ENCODE results near the gene CCDC187. TPM values are rescaled to one million over a fixed set of nuclear protein-coding genes. Genes with fewer than 3 reads are reported as not detected.
"Not testable (repeated sequence)": the region's sequence is repeated elsewhere in the genome, so short reads cannot be mapped to it uniquely, and the experiment has no call there.

The CCDC187 gene
- total and polyA plus RNA-seq, 10 donors: 0.03 to 0.20 (median 0.11) TPM; not detected in 2

DNA sequence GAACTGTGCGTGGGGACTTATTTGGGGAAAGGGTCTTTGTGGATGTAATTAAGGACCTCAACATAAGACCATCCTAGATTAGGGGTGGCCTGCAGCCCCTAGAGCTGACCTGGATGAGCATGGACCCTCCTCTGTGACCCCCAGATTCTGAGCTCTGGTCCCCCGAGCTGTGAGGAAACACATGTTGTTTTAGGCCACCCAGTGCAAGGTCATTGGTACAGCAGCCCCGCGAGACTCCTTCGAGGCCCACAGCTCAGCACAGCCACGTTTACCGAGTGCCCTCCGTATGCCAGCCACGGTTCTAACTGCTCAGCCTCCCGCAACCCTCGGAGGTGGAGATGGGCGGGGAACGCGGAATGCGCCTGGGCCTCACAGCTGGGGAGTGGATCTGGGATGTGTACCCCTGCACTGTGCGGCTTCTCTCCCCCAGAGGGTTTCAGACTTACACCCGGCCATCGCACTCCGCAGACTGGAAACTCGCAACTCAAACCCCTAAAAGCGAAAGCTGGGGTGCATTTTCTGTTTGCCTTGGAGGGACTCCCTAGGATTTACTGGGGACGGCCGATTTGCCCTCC is 18.9 kb upstream of the CCDC187 start:
- Histone ChIP-seq H3K27me3 (replicated peaks in 1 of 7) (peaks cover 0 to 35% (median 7%) of the 10 kb centered on the region in 7 donors), H3K9me3 (no peaks in the 10 kb centered on the region), H3K36me3 (no peaks in the 10 kb centered on the region), H3K4me1 (peaks cover 6 to 32% (median 16%) of the 10 kb centered on the region in 6 donors), H3K27ac (no peak overlapping the region), H3K4me3 (no peak overlapping the region)
- WGBS, 5 donors: 65 to 85% (median 75%) methylated on average over 13 to 23 of the region's 23 CpGs
- DNase-seq: no peak
- intact Hi-C loops (cut with DNase I; ENCODE audit: low total_unique reads): no loop called here
- TF ChIP-seq POLR2AphosphoS5 (IDR thresholded peaks at IDR 0.05) (no peak), POLR2A (IDR thresholded peaks at IDR 0.05) (no peak)
- TF ChIP-seq, protein P1, sequence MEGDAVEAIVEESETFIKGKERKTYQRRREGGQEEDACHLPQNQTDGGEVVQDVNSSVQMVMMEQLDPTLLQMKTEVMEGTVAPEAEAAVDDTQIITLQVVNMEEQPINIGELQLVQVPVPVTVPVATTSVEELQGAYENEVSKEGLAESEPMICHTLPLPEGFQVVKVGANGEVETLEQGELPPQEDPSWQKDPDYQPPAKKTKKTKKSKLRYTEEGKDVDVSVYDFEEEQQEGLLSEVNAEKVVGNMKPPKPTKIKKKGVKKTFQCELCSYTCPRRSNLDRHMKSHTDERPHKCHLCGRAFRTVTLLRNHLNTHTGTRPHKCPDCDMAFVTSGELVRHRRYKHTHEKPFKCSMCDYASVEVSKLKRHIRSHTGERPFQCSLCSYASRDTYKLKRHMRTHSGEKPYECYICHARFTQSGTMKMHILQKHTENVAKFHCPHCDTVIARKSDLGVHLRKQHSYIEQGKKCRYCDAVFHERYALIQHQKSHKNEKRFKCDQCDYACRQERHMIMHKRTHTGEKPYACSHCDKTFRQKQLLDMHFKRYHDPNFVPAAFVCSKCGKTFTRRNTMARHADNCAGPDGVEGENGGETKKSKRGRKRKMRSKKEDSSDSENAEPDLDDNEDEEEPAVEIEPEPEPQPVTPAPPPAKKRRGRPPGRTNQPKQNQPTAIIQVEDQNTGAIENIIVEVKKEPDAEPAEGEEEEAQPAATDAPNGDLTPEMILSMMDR (IDR thresholded peaks at IDR 0.05 in 8 of 11, conservative IDR thresholded peaks at IDR 0.05 in 3 of 11): no peak

DNA sequence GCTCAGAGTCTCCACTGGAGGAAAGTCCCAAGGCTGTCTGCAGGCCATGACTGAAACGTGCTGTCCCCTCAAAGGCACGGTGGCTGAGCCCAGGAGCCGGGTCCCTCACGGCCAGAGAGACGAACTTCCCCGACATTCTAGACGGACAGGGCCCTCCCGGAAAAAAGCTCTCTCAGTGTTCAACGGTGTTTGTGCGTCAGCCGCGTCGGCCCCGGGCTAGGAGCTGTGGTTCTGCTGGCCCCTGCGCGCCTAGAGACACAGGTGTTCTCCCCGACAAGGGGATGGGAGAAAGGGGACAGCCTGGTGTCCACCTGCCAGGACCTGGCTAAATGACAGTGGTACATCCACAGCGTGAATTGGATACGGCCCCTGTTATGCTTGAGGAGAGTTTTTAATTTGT is 17.7 kb upstream of the CCDC187 start:
- H3K4me1 ChIP-seq: peaks cover 1 to 34% (median 7%) of the 10 kb centered on the region in 6 donors
- H3K27me3 ChIP-seq (replicated peaks in 1 of 7): peaks cover 0 to 22% (median 0%) of the 10 kb centered on the region in 7 donors
- no peak overlapping the region for H3K27ac ChIP-seq
- H3K9me3 ChIP-seq: no peaks in the 10 kb centered on the region
- intact Hi-C loops (cut with DNase I; ENCODE audit: low total_unique reads): no loop called here
- no peak overlapping the region for H3K4me3 ChIP-seq
- 86 to 96% (median 90%) methylated on average over 10 to 19 of the region's 19 CpGs for WGBS, 5 donors
- no peaks in the 10 kb centered on the region for H3K36me3 ChIP-seq
- TF ChIP-seq, protein P1 (IDR thresholded peaks at IDR 0.05 in 8 of 11, conservative IDR thresholded peaks at IDR 0.05 in 3 of 11): no peak
- TF ChIP-seq POLR2AphosphoS5 (IDR thresholded peaks at IDR 0.05): no peak
- TF ChIP-seq POLR2A (IDR thresholded peaks at IDR 0.05): no peak
- no peak for DNase-seq

GRCh38 chr9:136320972-136321371 is 17.1 kb upstream of the CCDC187 start:
- H3K27ac ChIP-seq; intact Hi-C loops (cut with DNase I; ENCODE audit: low total_unique reads); H3K9me3 ChIP-seq; H3K4me3 ChIP-seq; H3K36me3 ChIP-seq; DNase-seq: not testable (repeated sequence)
- peaks cover 0 to 28% (median 1%) of the 10 kb centered on the region in 6 donors for H3K4me1 ChIP-seq
- peaks cover 0 to 16% (median 0%) of the 10 kb centered on the region in 7 donors for H3K27me3 ChIP-seq (replicated peaks in 1 of 7)

- Histone ChIP-seq H3K4me1 (peaks cover 0 to 23% (median 0%) of the 10 kb centered on the region in 6 donors), H3K9me3 (peaks cover 0 to 14% (median 4%) of the 10 kb centered on the region in 8 donors)
- 88 to 94% (median 92%) methylated on average over 3 of the region's 3 CpGs for WGBS, 5 donors
- H3K36me3 ChIP-seq; intact Hi-C loops (cut with DNase I; ENCODE audit: low total_unique reads); H3K4me3 ChIP-seq; DNase-seq; H3K27me3 ChIP-seq (replicated peaks in 1 of 7); H3K27ac ChIP-seq: not testable (repeated sequence)
These were observed 16.1 kb upstream of the CCDC187 start for GRCh38 chr9:136319955-136320354.

- Histone ChIP-seq H3K4me1 (peaks cover 0 to 23% (median 0%) of the 10 kb centered on the region in 6 donors), H3K9me3 (peaks cover 0 to 22% (median 11%) of the 10 kb centered on the region in 8 donors)
- H3K4me3 ChIP-seq; DNase-seq; H3K27me3 ChIP-seq (replicated peaks in 1 of 7); H3K27ac ChIP-seq; intact Hi-C loops (cut with DNase I; ENCODE audit: low total_unique reads); H3K36me3 ChIP-seq: not testable (repeated sequence)
- WGBS, 5 donors: 93 to 95% (median 94%) methylated on average over 14 of the region's 14 CpGs
These were observed 15.3 kb upstream of the CCDC187 start for GRCh38 chr9:136319244-136319643.

Data from spleen (tissue), 11 donors.